ENCODE measurements around the gene COPS6. TPM values are rescaled to one million over a fixed set of nuclear protein-coding genes. Genes with fewer than 3 reads are reported as not detected.
A peak's percentile ranks its signal among the peaks of the same experiment; 100 is the strongest.

Gene COPS6
- total RNA-seq, 1 experiment from 2014 or later: 126 TPM

DNA sequence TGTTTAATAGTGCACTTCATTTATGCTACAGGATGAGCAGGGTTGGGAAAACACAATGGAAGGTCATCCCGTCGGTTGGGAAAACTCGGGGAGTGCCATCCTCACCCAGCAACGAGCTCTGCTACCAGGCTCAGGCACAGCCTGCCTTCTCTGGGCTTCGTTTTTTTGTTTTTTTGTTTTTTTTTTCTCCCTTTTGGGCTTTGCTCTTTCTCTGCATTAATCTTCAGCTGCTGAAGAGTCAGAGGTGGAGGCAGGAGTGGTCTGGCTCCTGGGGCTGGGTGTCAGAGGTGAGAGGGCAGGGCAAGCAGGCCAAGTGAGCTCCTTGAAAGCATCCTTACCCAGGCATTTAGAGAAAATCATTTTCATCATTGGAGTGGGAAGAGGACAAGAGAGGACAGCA is 18.8 kb upstream of the COPS6 start:
- H3K27ac ChIP-seq: no peak overlapping the region
- no peaks in the 10 kb centered on the region for H3K4me1 ChIP-seq
- H3K4me3 ChIP-seq: no peak overlapping the region
- DNase-seq: no peak
- H3K27me3 ChIP-seq: no peaks in the 10 kb centered on the region
- H3K9me3 ChIP-seq (replicated peaks): peaks cover 26% of the 10 kb centered on the region
- H3K36me3 ChIP-seq: peaks cover 89% of the 10 kb centered on the region

DNA sequence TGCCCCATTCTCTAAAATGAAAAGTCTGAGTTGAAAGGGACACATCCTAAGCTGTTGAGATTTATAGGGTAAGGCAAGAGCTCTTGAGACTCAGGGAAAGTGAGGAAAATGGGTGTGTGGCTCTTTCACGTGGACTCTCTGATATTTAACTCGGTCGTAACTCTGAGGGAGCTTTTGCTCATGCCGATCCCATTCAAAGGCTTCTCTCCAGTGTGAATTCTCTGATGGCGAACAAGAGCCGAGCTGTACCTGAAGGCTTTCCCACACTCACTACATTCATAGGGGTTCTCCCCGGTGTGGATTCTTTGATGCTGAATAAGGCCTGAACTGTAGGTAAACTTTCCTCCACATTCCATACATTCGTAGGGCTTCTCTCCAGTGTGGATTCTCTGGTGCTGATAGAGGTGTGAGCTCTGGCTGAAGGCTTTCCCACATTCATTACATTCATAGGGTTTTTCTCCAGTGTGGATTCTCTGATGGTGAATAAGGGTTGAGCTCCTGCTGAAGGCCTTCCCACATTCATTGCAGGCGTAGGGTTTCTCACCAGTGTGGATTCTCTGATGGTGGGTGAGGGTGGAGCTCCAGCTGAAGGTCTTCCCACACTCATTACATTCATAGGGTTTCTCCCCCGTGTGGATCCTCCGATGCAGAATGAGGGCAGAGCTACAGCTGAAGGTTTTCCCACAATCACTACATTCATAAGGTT is 17.6 kb upstream of the COPS6 start:
- Histone ChIP-seq H3K9me3 (replicated peaks) (peaks cover 26% of the 10 kb centered on the region), H3K4me3 (no peak overlapping the region), H3K27ac (no peak overlapping the region), H3K4me1 (no peaks in the 10 kb centered on the region), H3K36me3 (peaks cover 95% of the 10 kb centered on the region), H3K27me3 (no peaks in the 10 kb centered on the region)
- no peak for DNase-seq

DNA sequence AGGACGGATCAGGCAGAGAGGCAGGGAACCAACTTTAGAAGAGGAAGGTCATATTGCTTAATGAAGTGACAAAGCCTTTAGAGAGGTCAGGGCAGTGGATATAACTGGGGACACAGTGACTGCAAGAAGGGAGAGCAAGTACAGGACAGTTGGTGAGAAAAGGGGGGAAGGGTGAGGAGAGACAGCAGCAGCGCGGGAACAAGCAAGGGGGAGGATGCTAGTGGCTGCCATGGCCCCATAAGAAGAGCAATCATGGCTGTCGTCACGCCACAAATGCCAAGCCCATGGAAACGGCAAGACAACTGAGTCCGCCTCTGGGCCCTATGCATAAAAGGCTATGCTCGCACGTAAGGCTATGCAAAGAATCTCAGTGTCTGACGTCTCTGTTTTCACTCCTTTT is 16.3 kb upstream of the COPS6 start:
- DNase-seq: no peak
- Histone ChIP-seq H3K4me1 (no peaks in the 10 kb centered on the region), H3K9me3 (replicated peaks) (peaks cover 26% of the 10 kb centered on the region), H3K27me3 (no peaks in the 10 kb centered on the region), H3K36me3 (peaks cover 99% of the 10 kb centered on the region), H3K27ac (no peak overlapping the region), H3K4me3 (no peak overlapping the region)

DNA sequence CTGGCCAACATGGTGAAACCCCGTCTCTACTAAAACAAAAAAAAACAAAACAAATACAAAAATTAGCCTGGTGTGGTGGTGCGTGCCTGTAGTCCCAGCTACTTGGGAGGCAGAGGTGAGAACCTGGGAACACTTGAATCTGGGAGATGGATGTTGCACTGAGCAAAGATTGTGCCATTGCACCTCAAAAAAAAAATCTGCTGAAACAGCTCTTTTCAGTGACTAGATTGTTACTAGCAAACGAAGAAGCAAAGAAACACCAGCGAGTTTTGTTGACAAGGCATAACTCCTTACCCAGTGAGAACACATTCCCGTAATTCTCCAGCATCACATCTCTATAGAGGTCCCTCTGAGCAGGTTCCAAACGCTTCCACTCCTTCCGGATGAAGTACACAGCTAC is 13.9 kb upstream of the COPS6 start:
- Histone ChIP-seq H3K27ac (no peak overlapping the region), H3K27me3 (no peaks in the 10 kb centered on the region), H3K9me3 (replicated peaks) (peaks cover 26% of the 10 kb centered on the region), H3K4me3 (no peak overlapping the region), H3K4me1 (no peaks in the 10 kb centered on the region), H3K36me3 (peaks cover 97% of the 10 kb centered on the region)
- no peak for DNase-seq

DNA sequence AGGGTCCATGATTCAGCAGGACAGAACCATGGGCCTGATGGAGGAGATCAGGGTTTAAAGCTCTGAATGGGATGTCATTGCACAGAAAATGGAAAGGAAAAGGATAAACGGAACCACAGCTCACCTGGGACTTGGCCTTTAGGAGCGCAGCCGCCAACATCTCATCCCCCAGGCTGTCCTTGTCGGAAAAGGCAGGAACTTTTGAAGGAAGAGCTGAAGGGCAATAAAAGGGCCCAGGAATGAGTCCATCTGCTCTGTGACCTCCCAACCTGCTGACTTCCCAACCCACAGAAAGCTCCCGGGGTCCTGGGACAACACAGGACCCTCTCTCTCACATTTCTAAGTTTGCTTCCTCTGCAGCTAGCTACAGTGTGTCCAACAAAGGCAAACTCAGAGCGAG is 13.4 kb upstream of the COPS6 start:
- DNase-seq: no peak
- no peak overlapping the region for H3K4me3 ChIP-seq
- no peaks in the 10 kb centered on the region for H3K4me1 ChIP-seq
- H3K27me3 ChIP-seq: no peaks in the 10 kb centered on the region
- no peak overlapping the region for H3K27ac ChIP-seq
- peaks cover 26% of the 10 kb centered on the region for H3K9me3 ChIP-seq (replicated peaks)
- peaks cover 94% of the 10 kb centered on the region for H3K36me3 ChIP-seq

DNA sequence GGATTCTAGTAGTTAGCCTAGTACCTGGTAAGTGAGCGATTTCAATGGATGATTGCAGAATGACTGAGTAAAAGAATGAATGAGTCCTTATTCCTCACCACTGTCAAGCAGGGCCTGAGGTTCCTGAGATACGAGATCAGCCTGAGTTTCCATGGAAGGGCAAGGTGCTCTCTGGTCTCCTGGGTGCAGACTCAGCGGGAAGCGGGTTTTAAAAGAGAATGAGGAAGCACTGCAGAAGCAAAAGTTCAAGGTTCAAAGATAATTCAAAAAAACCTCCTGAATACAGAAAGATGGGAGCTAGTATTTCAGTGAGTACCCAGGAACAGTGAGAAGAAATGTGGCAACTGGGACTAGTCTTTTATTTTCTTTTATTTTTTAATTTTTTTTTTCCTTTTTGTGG is 11.6 kb upstream of the COPS6 start:
- H3K4me3 ChIP-seq: no peak overlapping the region
- peaks cover 11% of the 10 kb centered on the region for H3K9me3 ChIP-seq (replicated peaks)
- peaks cover 76% of the 10 kb centered on the region for H3K36me3 ChIP-seq
- DNase-seq: no peak
- no peak overlapping the region for H3K27ac ChIP-seq
- no peaks in the 10 kb centered on the region for H3K27me3 ChIP-seq
- no peaks in the 10 kb centered on the region for H3K4me1 ChIP-seq

DNA sequence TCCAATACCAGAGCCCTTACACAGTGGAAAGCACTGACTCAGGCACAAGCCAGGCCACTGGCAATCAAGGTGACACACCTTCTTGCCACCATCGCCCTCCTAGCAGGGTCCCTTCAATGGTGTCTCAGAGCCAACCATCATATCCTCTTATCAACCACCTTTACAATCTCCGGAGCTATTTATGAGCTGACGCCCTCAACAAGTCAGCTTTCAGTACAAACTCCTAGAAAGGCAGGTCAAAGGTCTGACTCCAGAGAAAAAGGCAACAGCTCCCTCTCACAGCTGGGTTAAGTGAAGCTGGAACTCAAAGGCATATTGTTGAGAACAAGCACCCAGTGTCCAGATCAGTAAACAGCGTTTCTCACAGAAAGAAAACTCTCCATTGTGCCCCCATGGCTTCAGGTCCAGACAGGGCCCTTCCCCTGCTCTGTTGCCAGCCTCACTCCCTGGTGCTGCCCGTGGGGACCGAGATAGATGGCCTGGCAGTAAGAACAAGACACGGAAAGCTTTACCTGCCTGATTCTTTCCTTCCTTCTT is 9.7 kb upstream of the COPS6 start:
- H3K27ac ChIP-seq: no peak overlapping the region
- H3K36me3 ChIP-seq: peaks cover 57% of the 10 kb centered on the region
- DNase-seq: no peak
- no peaks in the 10 kb centered on the region for H3K27me3 ChIP-seq
- H3K9me3 ChIP-seq (replicated peaks): 0 out of 2 replicates have a peak, but pooled peaks cover 3% of the 10 kb centered on the region
- no peaks in the 10 kb centered on the region for H3K4me1 ChIP-seq
- H3K4me3 ChIP-seq: no peak overlapping the region

DNA sequence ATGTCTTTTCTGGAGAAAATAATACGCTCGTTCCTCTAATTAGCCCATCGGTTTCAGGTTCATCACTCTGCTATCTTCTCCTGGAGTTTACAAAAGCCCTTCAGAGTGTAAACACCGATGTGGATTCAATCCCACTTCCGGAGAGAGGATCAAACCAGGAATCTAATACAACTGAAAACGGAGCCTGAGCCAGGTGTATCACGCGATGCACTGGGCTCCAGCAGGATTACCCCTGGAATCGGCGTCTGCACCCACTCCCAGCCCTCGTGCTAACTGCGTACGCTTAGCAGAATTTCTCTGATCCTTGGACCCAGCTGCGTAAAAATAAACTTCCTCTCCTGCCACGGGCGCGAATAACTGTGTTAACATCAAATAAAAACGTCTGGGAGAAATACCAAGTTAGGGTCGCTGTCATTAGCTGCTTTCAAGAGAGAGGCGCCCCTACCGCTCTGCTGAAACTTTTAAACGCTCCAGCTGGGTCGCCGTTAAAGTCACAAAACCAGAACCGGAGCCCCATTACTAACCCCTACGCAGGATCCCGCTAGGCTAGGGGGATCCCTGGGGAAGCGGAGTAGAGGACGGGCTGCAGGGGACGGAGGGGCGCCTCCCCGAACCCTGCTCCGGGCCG is 7.7 kb upstream of the COPS6 start:
- peak overlapping the region; percentile 84 for H3K27ac ChIP-seq
- H3K36me3 ChIP-seq: peaks cover 38% of the 10 kb centered on the region
- DNase-seq: no peak
- no peaks in the 10 kb centered on the region for H3K4me1 ChIP-seq
- H3K9me3 ChIP-seq (replicated peaks): no peaks in the 10 kb centered on the region
- peak overlapping the region; percentile 89 for H3K4me3 ChIP-seq
- H3K27me3 ChIP-seq: no peaks in the 10 kb centered on the region

DNA sequence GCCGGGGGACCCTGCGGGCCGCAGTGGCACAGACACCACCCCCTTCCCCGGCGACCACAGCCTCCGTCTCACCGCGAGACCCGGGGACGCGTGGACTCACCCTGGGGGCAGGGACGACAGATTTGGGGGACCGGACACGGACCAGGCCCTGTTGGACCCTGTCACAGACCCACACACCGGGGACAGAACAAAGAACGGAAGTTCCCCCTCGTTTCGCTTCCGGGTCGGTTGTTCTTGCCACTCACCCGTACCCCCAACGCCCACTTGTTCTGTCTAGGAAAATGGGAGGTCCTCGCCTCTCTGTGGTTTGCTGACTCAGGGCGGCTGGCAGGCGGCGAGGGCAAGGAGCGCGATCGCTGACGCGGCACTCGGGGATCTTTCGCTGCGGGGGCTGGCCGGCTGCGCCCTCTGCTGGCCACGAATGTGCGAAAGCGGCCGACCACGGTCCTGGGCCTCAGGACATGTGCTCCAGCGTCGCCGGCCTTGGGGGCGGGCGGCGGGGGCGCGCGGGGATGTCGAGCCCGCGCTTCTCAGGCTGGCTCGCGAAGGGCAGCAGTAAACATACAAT is 7.2 kb upstream of the COPS6 start, which contains the start of gene ZNF3:
TSS of gene ZNF3 (minus strand) at position 189 of the 568 bp plus-strand sequence. CDS start 4,366 bp downstream, outside the sequence.
- peak within 1 kb of the TSS; percentile 89 for H3K4me3 ChIP-seq
- H3K36me3 ChIP-seq: peaks cover 32% of the 10 kb centered on the region
- H3K27me3 ChIP-seq: no peaks in the 10 kb centered on the region
- peak within 1 kb of the TSS; percentile 84 for H3K27ac ChIP-seq
- no peaks in the 10 kb centered on the region for H3K4me1 ChIP-seq
- H3K9me3 ChIP-seq (replicated peaks): no peaks in the 10 kb centered on the region
- peak; percentile 99 for DNase-seq

DNA sequence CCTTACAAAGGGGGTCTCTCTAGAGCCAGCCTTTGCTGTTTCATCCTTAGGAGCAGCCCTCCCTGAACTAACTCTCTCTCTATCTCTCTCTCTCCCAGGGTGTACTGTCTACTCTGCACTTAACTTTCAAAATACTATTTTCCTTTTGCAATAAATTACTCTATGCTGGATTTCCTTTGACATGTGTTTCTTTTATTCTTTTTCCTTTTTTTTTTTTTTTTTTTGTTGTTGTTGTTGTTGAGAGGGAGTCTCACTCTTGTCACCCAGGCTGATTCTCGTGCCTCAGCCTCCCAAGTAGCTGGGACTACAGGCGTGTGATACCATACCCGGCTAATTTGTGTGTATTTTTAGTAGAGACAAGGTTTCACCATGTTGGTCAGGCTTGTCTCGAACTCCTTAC is 5.8 kb upstream of the COPS6 start:
- no peak overlapping the region for H3K4me3 ChIP-seq
- peaks cover 20% of the 10 kb centered on the region for H3K36me3 ChIP-seq
- DNase-seq: no peak
- H3K27me3 ChIP-seq: no peaks in the 10 kb centered on the region
- H3K9me3 ChIP-seq (replicated peaks): no peaks in the 10 kb centered on the region
- no peak overlapping the region for H3K27ac ChIP-seq
- H3K4me1 ChIP-seq: no peaks in the 10 kb centered on the region

DNA sequence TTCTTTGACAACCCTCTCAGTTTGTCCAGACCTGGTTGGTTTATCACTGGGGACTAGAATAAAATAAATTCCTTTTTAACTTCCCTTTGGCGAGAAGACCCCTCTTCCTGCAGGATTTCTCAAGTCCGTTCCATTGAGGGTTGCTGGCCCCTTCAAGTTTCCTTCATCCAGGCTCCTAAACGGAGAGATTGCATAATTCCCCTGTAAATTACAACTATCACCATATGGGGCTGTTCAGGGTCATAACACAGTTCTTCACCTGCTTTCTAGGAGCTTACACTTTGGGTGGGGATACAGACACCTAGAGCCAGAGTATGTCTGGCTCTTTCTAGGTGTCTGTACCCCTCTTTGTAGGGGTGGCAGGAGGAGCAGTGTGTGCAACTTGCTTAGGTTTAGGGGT is 3.3 kb upstream of the COPS6 start:
- peaks cover 7% of the 10 kb centered on the region for H3K4me1 ChIP-seq
- DNase-seq: no peak
- no peaks in the 10 kb centered on the region for H3K27me3 ChIP-seq
- H3K9me3 ChIP-seq (replicated peaks): no peaks in the 10 kb centered on the region
- H3K36me3 ChIP-seq: no peaks in the 10 kb centered on the region
- H3K27ac ChIP-seq: no peak overlapping the region
- no peak overlapping the region for H3K4me3 ChIP-seq

DNA sequence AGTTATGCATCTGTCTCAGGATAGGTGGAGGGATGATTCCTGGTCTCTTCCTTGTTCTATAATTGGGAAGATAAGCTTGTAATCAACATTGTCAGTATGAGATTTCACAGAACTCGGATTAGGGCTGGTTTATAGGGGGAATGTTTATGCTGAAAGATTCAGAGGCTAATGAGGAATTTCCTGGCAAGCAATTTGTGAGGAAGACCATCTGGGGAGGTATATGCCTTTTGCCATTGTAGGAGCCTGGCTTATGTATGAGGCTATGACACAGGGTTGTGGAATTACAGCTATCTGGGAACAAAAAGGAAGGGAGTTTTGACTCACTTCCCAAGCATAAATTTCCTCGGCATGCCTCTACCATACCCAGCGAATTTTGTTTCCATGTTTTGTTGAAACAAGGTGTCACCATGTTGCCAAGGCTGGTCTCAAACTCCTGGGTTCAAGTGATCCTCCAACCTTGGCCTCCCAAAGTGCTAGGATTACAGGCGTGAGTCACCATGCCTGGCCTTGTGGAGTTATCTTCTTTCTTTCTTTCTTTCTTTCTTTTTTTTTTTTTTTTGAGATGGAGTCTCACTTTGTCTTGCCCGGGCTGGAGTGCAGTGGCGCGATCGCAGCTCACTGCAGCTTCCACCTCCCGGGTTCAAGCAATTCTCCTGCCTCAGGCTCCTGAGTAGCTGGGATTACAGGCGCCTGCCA is 1.6 kb upstream of the COPS6 start:
- peaks cover 24% of the 10 kb centered on the region for H3K4me1 ChIP-seq

DNA sequence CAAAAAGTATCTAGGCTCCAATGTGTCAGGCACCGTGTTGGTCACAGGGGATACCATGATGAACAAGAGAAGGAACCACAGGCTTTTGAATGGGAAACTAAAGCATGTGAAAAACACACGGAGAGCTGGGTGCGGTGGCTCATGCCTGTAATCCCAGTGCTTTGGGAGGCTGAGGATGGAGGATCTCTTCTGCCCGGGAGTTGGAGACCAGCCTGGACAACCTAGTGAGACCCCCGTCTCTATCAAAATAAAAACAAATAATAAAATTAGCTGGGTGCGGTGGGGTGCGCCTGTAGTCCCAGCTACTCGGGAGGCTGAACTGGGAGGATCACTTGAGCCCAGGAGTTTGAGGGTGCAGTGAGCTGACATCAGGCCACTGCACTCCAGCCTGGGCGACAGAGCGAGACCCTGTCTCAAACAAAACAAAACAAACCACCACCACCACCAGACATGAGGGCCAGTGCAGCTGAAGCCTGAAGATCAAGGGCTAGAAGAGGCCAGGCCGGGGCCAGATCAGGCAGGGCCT is 611 bp upstream of the COPS6 start:
- Histone ChIP-seq H3K36me3 (peaks cover 22% of the 10 kb centered on the region), H3K27me3 (no peaks in the 10 kb centered on the region), H3K4me3 (peak overlapping the region; percentile 88), H3K9me3 (replicated peaks) (no peaks in the 10 kb centered on the region), H3K4me1 (peaks cover 24% of the 10 kb centered on the region), H3K27ac (peak overlapping the region; percentile 76)
- DNase-seq: no peak

More for the DNA sequence above, 1.6 kb upstream of the COPS6 start:
- DNase-seq: no peak
- Histone ChIP-seq H3K36me3 (peaks cover 13% of the 10 kb centered on the region), H3K4me3 (no peak overlapping the region), H3K9me3 (replicated peaks) (no peaks in the 10 kb centered on the region), H3K27me3 (no peaks in the 10 kb centered on the region), H3K27ac (no peak overlapping the region)

DNA sequence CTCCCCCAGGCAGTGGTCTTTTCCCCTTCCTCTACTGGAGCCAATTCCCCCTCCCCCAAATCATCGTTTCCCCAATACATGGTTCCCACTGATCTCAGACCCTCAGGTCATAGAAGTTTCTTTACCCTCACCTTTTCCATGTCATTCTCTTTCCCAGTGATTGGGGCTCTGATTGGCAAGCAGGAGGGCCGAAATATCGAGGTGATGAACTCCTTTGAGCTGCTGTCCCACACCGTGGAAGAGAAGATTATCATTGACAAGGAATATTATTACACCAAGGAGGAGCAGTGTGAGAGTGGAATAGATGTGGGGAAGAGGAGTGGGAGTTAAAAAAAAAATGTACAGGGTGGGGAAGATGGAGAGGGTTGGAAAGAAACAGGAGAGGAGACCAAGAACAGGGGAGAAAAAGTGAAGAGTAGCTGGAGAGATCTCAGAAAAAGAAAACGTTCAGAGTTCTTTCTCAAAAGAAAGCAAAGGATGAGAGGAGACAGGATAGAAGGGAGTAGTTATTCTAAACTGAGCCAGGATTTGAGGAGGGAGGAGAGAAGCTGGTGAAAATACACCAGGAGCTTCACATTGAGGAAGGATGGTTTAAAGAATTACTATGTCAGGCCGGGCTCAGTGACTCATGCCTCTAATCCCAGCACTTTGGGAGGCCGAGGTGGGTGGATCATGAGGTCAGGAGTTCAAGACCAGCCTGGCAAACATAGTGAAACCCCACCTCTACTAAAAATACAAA is 858 bp downstream of the COPS6 start:
- Histone ChIP-seq H3K9me3 (replicated peaks) (no peaks in the 10 kb centered on the region), H3K4me1 (peaks cover 24% of the 10 kb centered on the region), H3K36me3 (peaks cover 37% of the 10 kb centered on the region), H3K4me3 (peak overlapping the region; percentile 88), H3K27me3 (no peaks in the 10 kb centered on the region), H3K27ac (peak overlapping the region; percentile 76)
- DNase-seq: no peak

Data from SJCRH30 (cell line).